H9 (cell line): ENCODE data around the gene MRPS33. TPM values are rescaled to one million over a fixed set of nuclear protein-coding genes. Genes with fewer than 3 reads are reported as not detected.

Experiments used
- DNase-seq: peaks from one replicate; pipeline ENCODE4 v3.0.0-alpha.2; 2017
- H2AFZ ChIP-seq: one replicate; pipeline ENCODE4 v1.6.1; 2013; ENCODE audit warnings: mild to moderate bottlenecking, low read length, control low read depth, moderate library complexity
- H2AK5ac ChIP-seq: 2 replicates; pipeline ENCODE4 v1.6.1; 2013; ENCODE audit warnings: low read length, control low read depth, mixed read lengths; ENCODE audit not compliant: insufficient read length
- H2BK120ac ChIP-seq: one replicate; pipeline ENCODE4 v1.6.1; 2013; ENCODE audit warnings: low read depth, mild to moderate bottlenecking, low read length, control low read depth, inconsistent platforms; ENCODE audit not compliant: poor library complexity, severe bottlenecking
- H2BK12ac ChIP-seq: 2 replicates; pipeline ENCODE4 v1.6.1; 2013; ENCODE audit warnings: low read length, control low read depth, mixed read lengths, low read depth; ENCODE audit not compliant: insufficient read length
- H2BK15ac ChIP-seq: 2 replicates; pipeline ENCODE4 v1.6.1; 2013; ENCODE audit warnings: low read depth, low read length, control low read depth
- H2BK20ac ChIP-seq: one replicate; pipeline ENCODE4 v1.6.1; 2013; ENCODE audit warnings: low read depth, mild to moderate bottlenecking, low read length, control low read depth, inconsistent platforms; ENCODE audit not compliant: poor library complexity, severe bottlenecking
- H2BK5ac ChIP-seq: 2 replicates; pipeline ENCODE4 v1.6.1; 2013; ENCODE audit warnings: low read length, control low read depth, mixed read lengths; ENCODE audit not compliant: insufficient read length
- H3K14ac ChIP-seq: 2 replicates; pipeline ENCODE4 v1.6.1; 2013; ENCODE audit warnings: low read length, control low read depth; ENCODE audit not compliant: insufficient read depth
- H3K18ac ChIP-seq: 2 replicates; pipeline ENCODE4 v1.6.1; 2013; ENCODE audit warnings: low read depth, mild to moderate bottlenecking, mixed read lengths, low read length, control low read depth; ENCODE audit not compliant: insufficient read length
- H3K23ac ChIP-seq: 2 replicates; pipeline ENCODE4 v1.6.1; 2013; ENCODE audit warnings: low read length, control low read depth, mixed read lengths, low read depth; ENCODE audit not compliant: insufficient read length
- H3K23me2 ChIP-seq: 2 replicates; pipeline ENCODE4 v1.6.1; 2013; ENCODE audit warnings: low read depth, mild to moderate bottlenecking, mixed read lengths, low read length, control low read depth; ENCODE audit not compliant: insufficient read length, poor library complexity, severe bottlenecking
- H3K27ac ChIP-seq: 2 replicates; pipeline ENCODE4 v1.5.1; 2013; ENCODE audit warnings: low read length, control low read depth, mixed read lengths, low read depth; ENCODE audit not compliant: insufficient read length
- H3K27me3 ChIP-seq: 2 replicates; pipeline ENCODE4 v1.6.1; 2013; ENCODE audit warnings: low read length, control low read depth, inconsistent platforms; ENCODE audit not compliant: insufficient read depth
- H3K4ac ChIP-seq: 2 replicates; pipeline ENCODE4 v1.6.1; 2013; ENCODE audit warnings: low read depth, mild to moderate bottlenecking, control low read depth, inconsistent platforms, low read length, moderate library complexity
- H3K4me1 ChIP-seq: 2 replicates; pipeline ENCODE4 v1.6.1; 2013; ENCODE audit warnings: low read length, control low read depth, inconsistent platforms; ENCODE audit not compliant: insufficient read depth
- H3K4me2 ChIP-seq: 2 replicates; pipeline ENCODE4 v1.6.1; 2013; ENCODE audit warnings: low read length, control low read depth, mixed read lengths; ENCODE audit not compliant: insufficient read length, insufficient read depth
- H3K56ac ChIP-seq: 2 replicates; pipeline ENCODE4 v1.6.1; 2013; ENCODE audit warnings: low read depth, mild to moderate bottlenecking, mixed read lengths, low read length, control low read depth; ENCODE audit not compliant: insufficient read length
- H3K79me1 ChIP-seq: 2 replicates; pipeline ENCODE4 v1.6.1; 2013; ENCODE audit warnings: low read depth, mild to moderate bottlenecking, moderate library complexity, low read length, control low read depth, inconsistent platforms; ENCODE audit not compliant: insufficient read depth, poor library complexity, severe bottlenecking
- H3K79me2 ChIP-seq: 2 replicates; pipeline ENCODE4 v1.6.1; 2013; ENCODE audit warnings: low read length, control low read depth, inconsistent platforms; ENCODE audit not compliant: insufficient read depth
- H3K9ac ChIP-seq: 2 replicates; pipeline ENCODE4 v1.6.1; 2013; ENCODE audit warnings: low read length, control low read depth, mixed read lengths; ENCODE audit not compliant: insufficient read length; ENCODE audit errors: extremely low read depth
- H3K9me3 ChIP-seq: one replicate; pipeline ENCODE4 v1.6.1; 2013; ENCODE audit warnings: low read depth, low read length, inconsistent platforms; ENCODE audit not compliant: control insufficient read depth
- H3T11ph ChIP-seq: one replicate; pipeline ENCODE4 v1.6.1; 2013; ENCODE audit warnings: mild to moderate bottlenecking, low read length, control low read depth, inconsistent platforms
- H4K20me1 ChIP-seq: one replicate; pipeline ENCODE4 v1.6.1; 2013; ENCODE audit not compliant: control insufficient read depth, insufficient read length, insufficient read depth
- H4K5ac ChIP-seq: 2 replicates; pipeline ENCODE4 v1.6.1; 2013; ENCODE audit warnings: low read depth, mild to moderate bottlenecking, mixed read lengths, low read length, control low read depth; ENCODE audit not compliant: insufficient read length
- H4K8ac ChIP-seq: replicated peaks from 2 replicates; pipeline ENCODE4 v1.6.1; 2013; ENCODE audit warnings: low read length, control low read depth, mixed read lengths, low read depth; ENCODE audit not compliant: insufficient read length
- H4K91ac ChIP-seq: 2 replicates; pipeline ENCODE4 v1.6.1; 2013; ENCODE audit warnings: low read depth, mild to moderate bottlenecking, moderate library complexity, mixed read lengths, low read length, control low read depth; ENCODE audit not compliant: insufficient read length
- H3K27ac Mint-ChIP-seq, 3 experiments: 2 replicates in 2 of 3; 3 replicates in 1 of 3; pipeline ENCODE4 v1.8.0; 2020 to 2021; ENCODE audit warnings: mixed read lengths in 3 of 3, mild to moderate bottlenecking in 1 of 3, moderate library complexity in 1 of 3
- H3K27me3 Mint-ChIP-seq: 2 replicates; pipeline ENCODE4 v1.8.0; 2021; ENCODE audit warnings: low read depth, mild to moderate bottlenecking, moderate library complexity, mixed read lengths
- H3K36me3 Mint-ChIP-seq, 3 experiments: 2 replicates in 2 of 3; 3 replicates in 1 of 3; pipeline ENCODE4 v1.8.0; 2020 to 2021; ENCODE audit warnings: low read depth in 3 of 3, mixed read lengths in 3 of 3; ENCODE audit not compliant: insufficient read depth in 1 of 3
- H3K4me1 Mint-ChIP-seq, 2 experiments: 2 replicates each; pipeline ENCODE4 v1.8.0; 2020; ENCODE audit warnings: mixed read lengths in 2 of 2
- H3K4me3 Mint-ChIP-seq, 2 experiments: 2 replicates in 1 of 2; 3 replicates in 1 of 2; pipeline ENCODE4 v1.8.0; 2020 to 2021; ENCODE audit warnings: mild to moderate bottlenecking in 2 of 2, mixed read lengths in 2 of 2, moderate library complexity in 1 of 2
- H3K9me3 Mint-ChIP-seq, 2 experiments: 2 replicates in 1 of 2; 3 replicates in 1 of 2; pipeline ENCODE4 v1.8.0; 2020; ENCODE audit warnings: mild to moderate bottlenecking in 2 of 2, mixed read lengths in 2 of 2, moderate library complexity in 1 of 2
- WGBS: extraction: QIAGEN DNeasy Blood & Tissue Kit; methylation state at CpG from one replicate; pipeline ENCODE4 v1.1.7; 2013; ENCODE audit warnings: missing lambda C conversion rate, low lambda C conversion rate, mixed read lengths; ENCODE audit not compliant: insufficient read length; ENCODE audit errors: extremely low coverage; 5-methylcytosine and 5-hydroxymethylcytosine counted together
- total RNA-seq: library from RNA; stranded (reverse); gene quantifications from 2 replicates; pipeline ENCODE4 v1.2.1, GENCODE V29; 2021
- TF ChIP-seq, protein P1 (sequence below): fragments of 200-600 bp; sonication (generic); conservative IDR thresholded peaks from 3 replicates; pipeline ENCODE4 v1.8.0; 2021; ENCODE audit warnings: antibody characterized with exemption, mild to moderate bottlenecking

MRPS33 gene
- total RNA-seq, 1 experiment from 2014 or later = 64.2 TPM

DNA sequence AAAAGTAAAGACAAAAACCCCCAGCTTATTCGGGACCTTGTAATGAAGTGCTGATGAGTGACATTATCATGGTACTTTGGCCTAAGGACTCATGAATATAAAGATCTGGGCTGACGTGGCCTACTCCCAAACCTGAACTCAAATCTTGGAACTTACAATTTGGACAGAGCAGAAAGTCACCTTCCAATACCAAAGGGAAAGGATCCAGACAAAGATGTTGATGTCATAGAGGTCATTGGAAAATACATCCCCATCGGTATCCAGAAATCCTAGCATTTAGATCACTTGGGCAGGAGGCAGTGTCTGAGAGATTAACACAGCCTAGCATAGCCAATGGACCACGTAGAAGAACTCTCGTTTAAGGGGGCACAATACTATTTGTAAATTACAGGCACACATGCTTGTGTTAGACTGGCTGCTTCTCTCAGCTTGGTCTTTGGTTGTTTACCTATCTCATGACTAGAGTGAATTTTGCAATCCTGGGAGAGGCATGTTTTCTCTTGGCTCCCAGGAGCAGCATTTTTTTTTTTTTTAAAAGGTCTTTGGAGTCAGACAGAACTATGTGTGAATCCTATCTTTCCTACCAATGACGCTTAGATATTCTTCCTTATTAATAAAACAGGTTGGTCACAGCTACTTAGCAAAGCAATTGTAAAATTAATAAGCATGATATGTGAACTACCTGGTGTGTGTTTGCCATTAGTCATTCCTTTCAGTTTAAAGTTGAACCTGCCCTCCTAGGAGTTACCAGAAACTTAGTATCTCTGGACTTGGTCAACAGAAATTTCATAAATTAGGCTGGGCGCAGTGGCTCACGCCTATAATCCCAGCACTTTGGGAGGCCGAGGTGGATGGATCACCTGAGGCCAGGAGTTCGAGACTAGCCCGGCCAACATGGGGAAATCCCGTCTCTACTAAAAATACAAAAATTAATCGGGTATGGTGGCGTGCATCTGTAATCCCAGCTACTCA lies 27.8 kb upstream of the MRPS33 start:
- H4K8ac ChIP-seq = no peak overlapping the region
- TF ChIP-seq, protein P1, sequence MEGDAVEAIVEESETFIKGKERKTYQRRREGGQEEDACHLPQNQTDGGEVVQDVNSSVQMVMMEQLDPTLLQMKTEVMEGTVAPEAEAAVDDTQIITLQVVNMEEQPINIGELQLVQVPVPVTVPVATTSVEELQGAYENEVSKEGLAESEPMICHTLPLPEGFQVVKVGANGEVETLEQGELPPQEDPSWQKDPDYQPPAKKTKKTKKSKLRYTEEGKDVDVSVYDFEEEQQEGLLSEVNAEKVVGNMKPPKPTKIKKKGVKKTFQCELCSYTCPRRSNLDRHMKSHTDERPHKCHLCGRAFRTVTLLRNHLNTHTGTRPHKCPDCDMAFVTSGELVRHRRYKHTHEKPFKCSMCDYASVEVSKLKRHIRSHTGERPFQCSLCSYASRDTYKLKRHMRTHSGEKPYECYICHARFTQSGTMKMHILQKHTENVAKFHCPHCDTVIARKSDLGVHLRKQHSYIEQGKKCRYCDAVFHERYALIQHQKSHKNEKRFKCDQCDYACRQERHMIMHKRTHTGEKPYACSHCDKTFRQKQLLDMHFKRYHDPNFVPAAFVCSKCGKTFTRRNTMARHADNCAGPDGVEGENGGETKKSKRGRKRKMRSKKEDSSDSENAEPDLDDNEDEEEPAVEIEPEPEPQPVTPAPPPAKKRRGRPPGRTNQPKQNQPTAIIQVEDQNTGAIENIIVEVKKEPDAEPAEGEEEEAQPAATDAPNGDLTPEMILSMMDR = no peak
- Mint-ChIP-seq H3K4me3 (no peak overlapping the region), H3K36me3 (no peaks in the 10 kb centered on the region), H3K9me3 (peaks cover 0 to 3% of the 10 kb centered on the region in 2 experiments; a peak in 2 of 5 replicates), H3K27me3 (no peaks in the 10 kb centered on the region), H3K27ac (peak overlapping the region in 1 of 3 experiments; percentile 4; a peak in 1 of 7 replicates), H3K4me1 (peaks cover 3 to 8% of the 10 kb centered on the region in 2 experiments; a peak in 2 of 4 replicates)
- no peak overlapping the region for H2BK120ac ChIP-seq
- H4K91ac ChIP-seq = no peak overlapping the region
- no peak overlapping the region for H3K56ac ChIP-seq
- H4K20me1 ChIP-seq = no peaks in the 10 kb centered on the region
- no peak overlapping the region for H3K27ac ChIP-seq
- H3K18ac ChIP-seq = no peak overlapping the region
- no CpG with 5 or more reads among the region's 14 CpGs for WGBS
- no peak overlapping the region for H4K5ac ChIP-seq
- no peak overlapping the region for H3K23ac ChIP-seq
- H3K79me2 ChIP-seq = no peaks in the 10 kb centered on the region
- H2AFZ ChIP-seq = no peak overlapping the region
- H3T11ph ChIP-seq = no peak overlapping the region
- H2BK15ac ChIP-seq = no peak overlapping the region
- H3K9ac ChIP-seq = no peak overlapping the region
- no peaks in the 10 kb centered on the region for H3K27me3 ChIP-seq
- H2BK12ac ChIP-seq = no peak overlapping the region
- DNase-seq = no peak
- no peak overlapping the region for H3K14ac ChIP-seq
- H3K4ac ChIP-seq = no peak overlapping the region
- H2AK5ac ChIP-seq = no peak overlapping the region
- no peaks in the 10 kb centered on the region for H3K9me3 ChIP-seq
- no peak overlapping the region for H3K4me2 ChIP-seq
- H3K4me1 ChIP-seq = no peaks in the 10 kb centered on the region
- no peaks in the 10 kb centered on the region for H3K79me1 ChIP-seq
- H2BK5ac ChIP-seq = no peak overlapping the region
- no peaks in the 10 kb centered on the region for H3K23me2 ChIP-seq
- H2BK20ac ChIP-seq = no peak overlapping the region
